ENCODE measurements around the gene FAM216A.
"Not testable (repeated sequence)": the region's sequence is repeated elsewhere in the genome, so short reads cannot be mapped to it uniquely, and the experiment has no call there.

The FAM216A gene

GRCh38 chr12:110503432-110503831 lies 34.8 kb downstream of the FAM216A start:
- H3K27ac ChIP-seq (ENCODE audit: low read depth, low read length): no peak overlapping the region
- no peaks in the 10 kb centered on the region for H3K27me3 ChIP-seq (ENCODE audit: control insufficient read depth, insufficient read depth, low read length)
- no peak overlapping the region for H3K9ac ChIP-seq (ENCODE audit: low read length)
- no peaks in the 10 kb centered on the region for H3K36me3 ChIP-seq (ENCODE audit: control insufficient read depth, insufficient read depth, low read length)
- no peaks in the 10 kb centered on the region for H3K4me1 ChIP-seq (ENCODE audit: control insufficient read depth, insufficient read depth, low read length)
- no peak overlapping the region for H3K4me3 ChIP-seq (ENCODE audit: low read length)

- H3K9ac ChIP-seq (ENCODE audit: low read length): no peak overlapping the region
- H3K4me1 ChIP-seq (ENCODE audit: control insufficient read depth, insufficient read depth, low read length): no peaks in the 10 kb centered on the region
- no peak overlapping the region for H3K4me3 ChIP-seq (ENCODE audit: low read length)
- no peak overlapping the region for H3K27ac ChIP-seq (ENCODE audit: low read depth, low read length)
- no peaks in the 10 kb centered on the region for H3K27me3 ChIP-seq (ENCODE audit: control insufficient read depth, insufficient read depth, low read length)
- H3K36me3 ChIP-seq (ENCODE audit: control insufficient read depth, insufficient read depth, low read length): no peaks in the 10 kb centered on the region
These were observed 36.7 kb downstream of the FAM216A start for GRCh38 chr12:110505332-110505731.

- Histone ChIP-seq H3K9ac (ENCODE audit: low read length) (no peak overlapping the region), H3K36me3 (ENCODE audit: control insufficient read depth, insufficient read depth, low read length) (no peaks in the 10 kb centered on the region), H3K27me3 (ENCODE audit: control insufficient read depth, insufficient read depth, low read length) (no peaks in the 10 kb centered on the region), H3K4me3 (ENCODE audit: low read length) (no peak overlapping the region), H3K27ac (ENCODE audit: low read depth, low read length) (no peak overlapping the region), H3K4me1 (ENCODE audit: control insufficient read depth, insufficient read depth, low read length) (no peaks in the 10 kb centered on the region)
These were observed 39.5 kb downstream of the FAM216A start for GRCh38 chr12:110508071-110508586.

- H3K27ac ChIP-seq (ENCODE audit: low read depth, low read length): no peak overlapping the region
- no peak overlapping the region for H3K4me3 ChIP-seq (ENCODE audit: low read length)
- no peaks in the 10 kb centered on the region for H3K4me1 ChIP-seq (ENCODE audit: control insufficient read depth, insufficient read depth, low read length)
- no peak overlapping the region for H3K9ac ChIP-seq (ENCODE audit: low read length)
- no peaks in the 10 kb centered on the region for H3K36me3 ChIP-seq (ENCODE audit: control insufficient read depth, insufficient read depth, low read length)
- H3K27me3 ChIP-seq (ENCODE audit: control insufficient read depth, insufficient read depth, low read length): no peaks in the 10 kb centered on the region
These were observed 45.2 kb downstream of the FAM216A start for GRCh38 chr12:110513842-110514241.

- Histone ChIP-seq H3K4me1 (ENCODE audit: control insufficient read depth, insufficient read depth, low read length) (no peaks in the 10 kb centered on the region), H3K9ac (ENCODE audit: low read length) (no peak overlapping the region), H3K36me3 (ENCODE audit: control insufficient read depth, insufficient read depth, low read length) (no peaks in the 10 kb centered on the region)
These were observed 45.7 kb downstream of the FAM216A start for GRCh38 chr12:110514363-110514762.

GRCh38 chr12:110516995-110517394 lies 48.4 kb downstream of the FAM216A start:
- no peaks in the 10 kb centered on the region for H3K4me1 ChIP-seq (ENCODE audit: control insufficient read depth, insufficient read depth, low read length)
- no peak overlapping the region for H3K9ac ChIP-seq (ENCODE audit: low read length)
- H3K4me3 ChIP-seq (ENCODE audit: low read length): no peak overlapping the region
- H3K36me3 ChIP-seq (ENCODE audit: control insufficient read depth, insufficient read depth, low read length): no peaks in the 10 kb centered on the region
- no peaks in the 10 kb centered on the region for H3K27me3 ChIP-seq (ENCODE audit: control insufficient read depth, insufficient read depth, low read length)
- H3K27ac ChIP-seq (ENCODE audit: low read depth, low read length): no peak overlapping the region

More at GRCh38 chr12:110514363-110514762, 45.7 kb downstream of the FAM216A start:
- Histone ChIP-seq H3K27ac (ENCODE audit: low read depth, low read length) (no peak overlapping the region), H3K27me3 (ENCODE audit: control insufficient read depth, insufficient read depth, low read length) (no peaks in the 10 kb centered on the region), H3K4me3 (ENCODE audit: low read length) (no peak overlapping the region)

DNA sequence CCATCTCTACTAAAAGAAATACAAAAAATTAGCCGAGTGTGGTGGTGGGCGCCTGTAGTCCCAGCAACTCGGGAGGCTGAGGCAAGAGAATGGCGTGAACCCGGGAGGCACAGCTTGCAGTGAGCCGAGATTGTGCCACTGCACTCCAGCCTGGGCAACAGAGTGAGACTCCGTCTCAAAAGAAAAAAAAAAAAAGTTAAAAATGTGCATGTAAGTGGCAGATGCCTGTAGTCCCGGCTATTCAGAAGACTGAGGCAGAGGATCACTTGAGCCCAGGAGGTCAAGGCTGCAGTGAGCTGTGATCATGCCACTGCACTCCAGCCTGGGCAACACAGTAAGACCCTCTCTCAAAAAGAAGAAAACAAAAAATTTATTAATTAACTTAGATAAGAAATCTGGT lies 49.4 kb downstream of the FAM216A start:
- H3K4me3 ChIP-seq (ENCODE audit: low read length); H3K27ac ChIP-seq (ENCODE audit: low read depth, low read length); H3K36me3 ChIP-seq (ENCODE audit: control insufficient read depth, insufficient read depth, low read length); H3K27me3 ChIP-seq (ENCODE audit: control insufficient read depth, insufficient read depth, low read length); H3K9ac ChIP-seq (ENCODE audit: low read length); H3K4me1 ChIP-seq (ENCODE audit: control insufficient read depth, insufficient read depth, low read length): not testable (repeated sequence)

- H3K4me3 ChIP-seq (ENCODE audit: low read length); H3K36me3 ChIP-seq (ENCODE audit: control insufficient read depth, insufficient read depth, low read length); H3K4me1 ChIP-seq (ENCODE audit: control insufficient read depth, insufficient read depth, low read length); H3K27me3 ChIP-seq (ENCODE audit: control insufficient read depth, insufficient read depth, low read length); H3K9ac ChIP-seq (ENCODE audit: low read length); H3K27ac ChIP-seq (ENCODE audit: low read depth, low read length): not testable (repeated sequence)
These were observed 52.4 kb downstream of the FAM216A start for GRCh38 chr12:110520876-110521712.

GRCh38 chr12:110528277-110528839 lies 59.7 kb downstream of the FAM216A start:
- H3K27ac ChIP-seq (ENCODE audit: low read depth, low read length): no peak overlapping the region
- H3K36me3 ChIP-seq (ENCODE audit: control insufficient read depth, insufficient read depth, low read length): no peaks in the 10 kb centered on the region
- no peaks in the 10 kb centered on the region for H3K27me3 ChIP-seq (ENCODE audit: control insufficient read depth, insufficient read depth, low read length)
- H3K4me3 ChIP-seq (ENCODE audit: low read length): no peak overlapping the region
- no peak overlapping the region for H3K9ac ChIP-seq (ENCODE audit: low read length)
- H3K4me1 ChIP-seq (ENCODE audit: control insufficient read depth, insufficient read depth, low read length): peaks cover 18% of the 10 kb centered on the region

- Histone ChIP-seq H3K9ac (ENCODE audit: low read length) (no peak overlapping the region), H3K27ac (ENCODE audit: low read depth, low read length) (peak overlapping the region; percentile 18), H3K36me3 (ENCODE audit: control insufficient read depth, insufficient read depth, low read length) (no peaks in the 10 kb centered on the region), H3K4me3 (ENCODE audit: low read length) (no peak overlapping the region), H3K4me1 (ENCODE audit: control insufficient read depth, insufficient read depth, low read length) (peaks cover 24% of the 10 kb centered on the region), H3K27me3 (ENCODE audit: control insufficient read depth, insufficient read depth, low read length) (no peaks in the 10 kb centered on the region)
These were observed 61.9 kb downstream of the FAM216A start for GRCh38 chr12:110530511-110530910.

- H3K4me3 ChIP-seq (ENCODE audit: low read length): peak overlapping the region; percentile 28
- H3K4me1 ChIP-seq (ENCODE audit: control insufficient read depth, insufficient read depth, low read length): peaks cover 29% of the 10 kb centered on the region
These were observed 63.2 kb downstream of the FAM216A start for GRCh38 chr12:110531741-110532333.

DNA sequence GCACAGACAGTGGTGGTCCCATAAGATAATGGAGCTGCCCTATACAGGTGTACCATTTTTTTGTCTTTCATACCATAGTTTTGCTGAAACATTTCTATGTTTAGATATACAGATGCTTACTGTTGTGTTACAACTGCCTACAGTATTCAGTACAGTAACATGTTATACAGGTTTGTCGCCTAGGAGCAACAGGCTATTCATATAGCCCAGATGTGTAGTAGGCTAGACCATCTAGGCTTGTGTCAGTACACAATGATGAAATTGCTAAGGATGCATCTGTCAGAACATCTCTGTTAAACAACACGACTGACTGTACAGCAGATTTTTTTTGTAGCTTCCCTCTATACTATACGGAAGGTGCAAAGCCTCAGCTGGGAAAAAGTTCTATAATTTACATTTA lies 64.0 kb downstream of the FAM216A start:
- Histone ChIP-seq H3K36me3 (ENCODE audit: control insufficient read depth, insufficient read depth, low read length) (peaks cover 4% of the 10 kb centered on the region), H3K4me3 (ENCODE audit: low read length) (no peak overlapping the region), H3K4me1 (ENCODE audit: control insufficient read depth, insufficient read depth, low read length) (peaks cover 37% of the 10 kb centered on the region), H3K9ac (ENCODE audit: low read length) (no peak overlapping the region), H3K27ac (ENCODE audit: low read depth, low read length) (peak overlapping the region; percentile 38), H3K27me3 (ENCODE audit: control insufficient read depth, insufficient read depth, low read length) (no peaks in the 10 kb centered on the region)

More at GRCh38 chr12:110531741-110532333, 63.2 kb downstream of the FAM216A start:
- H3K9ac ChIP-seq (ENCODE audit: low read length): no peak overlapping the region
- H3K36me3 ChIP-seq (ENCODE audit: control insufficient read depth, insufficient read depth, low read length): peaks cover 3% of the 10 kb centered on the region
- H3K27me3 ChIP-seq (ENCODE audit: control insufficient read depth, insufficient read depth, low read length): no peaks in the 10 kb centered on the region
- peak overlapping the region; percentile 38 for H3K27ac ChIP-seq (ENCODE audit: low read depth, low read length)

All from rectal smooth muscle tissue (tissue), 1 donor.